Upper lobe of left lung (tissue), 6 donors: ENCODE data around the gene PARD3B. TPM values are rescaled to one million over a fixed set of nuclear protein-coding genes. Genes with fewer than 3 reads are reported as not detected.

ENCODE experiments used
- ATAC-seq, 2 donors: fragments of 200-7000 bp; cut with Tn5 transposase; one replicate each; pipeline ENCODE4 v1.9.1; 2022; ENCODE audit warnings: mild to moderate bottlenecking in 2 of 2, moderate library complexity in 2 of 2; ENCODE audit not compliant: low FRiP score in 2 of 2
- DNase-seq, 2 donors: peaks; one replicate each; pipeline ENCODE4 v3.0.0-alpha.2; 2019 to 2020
- H3K27ac ChIP-seq, 4 donors: fragments of 200-600 bp; sonication (generic); one replicate each; pipeline ENCODE4 v1.5.1; 2016 to 2019
- H3K27me3 ChIP-seq, 4 donors: fragments of 200-600 bp; sonication (generic); one replicate each; pipeline ENCODE4 v1.5.1; 2017 to 2019
- H3K36me3 ChIP-seq, 4 donors: fragments of 200-600 bp; sonication (generic); one replicate each; pipeline ENCODE4 v1.5.1; 2016 to 2019
- H3K4me1 ChIP-seq, 4 donors: fragments of 200-600 bp; sonication (generic); one replicate each; pipeline ENCODE4 v1.5.1; 2018 to 2019
- H3K4me3 ChIP-seq, 4 donors: fragments of 200-600 bp; sonication (generic); one replicate each; pipeline ENCODE4 v1.5.1; 2017 to 2019; ENCODE audit warnings: mild to moderate bottlenecking in 2 of 4, moderate library complexity in 1 of 4
- H3K9me3 ChIP-seq, 4 donors: fragments of 200-600 bp; sonication (generic); one replicate each; pipeline ENCODE4 v1.5.1; 2018 to 2019
- EP300 ChIP-seq, 4 donors: sonication (generic); formaldehyde crosslinking; IDR thresholded peaks; one replicate each; pipeline ENCODE4 v1.5.1; 2017; ENCODE audit warnings: antibody characterized with exemption in 4 of 4, control low read depth in 2 of 4
- POLR2A ChIP-seq, 4 donors: fragments of 450-650 bp; IDR thresholded peaks; one replicate each; pipeline ENCODE4 v1.5.1; 2016 to 2017; ENCODE audit warnings: antibody characterized with exemption in 4 of 4, mild to moderate bottlenecking in 2 of 4
- POLR2AphosphoS5 ChIP-seq, 2 donors: sonication (generic); formaldehyde crosslinking; IDR thresholded peaks; one replicate each; pipeline ENCODE4 v1.5.1; 2017; ENCODE audit warnings: antibody characterized with exemption in 2 of 2
- WGBS, 2 donors: methylation state at CpG; one replicate each; pipeline ENCODE4 v1.1.5; 2017 to 2018; 5-methylcytosine and 5-hydroxymethylcytosine counted together
- total RNA-seq, 6 donors: library from RNA; depleted of rRNA in 4 of 6; stranded (reverse); fragments of >200 nt in 4 of 6; gene quantifications; one replicate each; pipeline versions ENCODE4 v1.1.0 to v1.2.1, GENCODE V29; 2016 to 2021
- TF ChIP-seq, protein P1 (sequence below), 6 experiments: fragments of 450-650 bp in 4 of 6; fragments of 200-600 bp in 2 of 6; sonication (generic) in 2 of 6; IDR thresholded peaks; one replicate each; pipeline ENCODE4 v1.5.1; 2016 to 2019; ENCODE audit warnings: antibody characterized with exemption in 6 of 6
- donor health status: DM: no; HTN: no; CAD: no; lungs with moderate emphysema.
- donor health status: DM: no; HTN: yes; CAD: no; lungs with severe emphysema.

PARD3B gene
- total RNA-seq, 6 donors from 2014 or later: 17.8 to 44.9 (median 24.2) TPM

DNA sequence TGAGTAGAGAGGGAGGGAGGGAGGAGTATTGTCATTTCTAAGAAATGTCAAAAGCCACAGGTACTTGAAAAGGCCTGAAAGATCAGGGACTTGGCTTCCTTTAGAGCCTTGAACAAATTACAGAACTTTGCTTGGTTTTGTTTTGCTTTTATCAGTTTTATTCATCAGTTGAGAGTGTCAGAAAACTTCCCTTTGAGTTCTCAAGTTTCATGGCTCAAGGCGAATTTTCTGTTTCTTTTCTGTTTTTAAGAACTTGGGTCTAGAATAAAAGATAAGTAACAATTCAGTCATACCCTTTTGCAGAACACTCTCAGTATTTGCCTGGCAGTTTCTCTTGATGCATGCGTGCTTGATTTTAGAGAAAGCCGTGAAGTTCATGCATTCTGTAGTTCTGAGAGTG is 531.9 kb downstream of the PARD3B start:
- H3K9me3 ChIP-seq: no peaks in the 10 kb centered on the region
- TF ChIP-seq POLR2AphosphoS5 (IDR thresholded peaks at IDR 0.05): no peak
- TF ChIP-seq, protein P1, sequence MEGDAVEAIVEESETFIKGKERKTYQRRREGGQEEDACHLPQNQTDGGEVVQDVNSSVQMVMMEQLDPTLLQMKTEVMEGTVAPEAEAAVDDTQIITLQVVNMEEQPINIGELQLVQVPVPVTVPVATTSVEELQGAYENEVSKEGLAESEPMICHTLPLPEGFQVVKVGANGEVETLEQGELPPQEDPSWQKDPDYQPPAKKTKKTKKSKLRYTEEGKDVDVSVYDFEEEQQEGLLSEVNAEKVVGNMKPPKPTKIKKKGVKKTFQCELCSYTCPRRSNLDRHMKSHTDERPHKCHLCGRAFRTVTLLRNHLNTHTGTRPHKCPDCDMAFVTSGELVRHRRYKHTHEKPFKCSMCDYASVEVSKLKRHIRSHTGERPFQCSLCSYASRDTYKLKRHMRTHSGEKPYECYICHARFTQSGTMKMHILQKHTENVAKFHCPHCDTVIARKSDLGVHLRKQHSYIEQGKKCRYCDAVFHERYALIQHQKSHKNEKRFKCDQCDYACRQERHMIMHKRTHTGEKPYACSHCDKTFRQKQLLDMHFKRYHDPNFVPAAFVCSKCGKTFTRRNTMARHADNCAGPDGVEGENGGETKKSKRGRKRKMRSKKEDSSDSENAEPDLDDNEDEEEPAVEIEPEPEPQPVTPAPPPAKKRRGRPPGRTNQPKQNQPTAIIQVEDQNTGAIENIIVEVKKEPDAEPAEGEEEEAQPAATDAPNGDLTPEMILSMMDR (IDR thresholded peaks at IDR 0.05): no peak
- TF ChIP-seq POLR2A (IDR thresholded peaks at IDR 0.05): no peak
- no peak for TF ChIP-seq EP300 (IDR thresholded peaks at IDR 0.05)
- no peaks in the 10 kb centered on the region for H3K36me3 ChIP-seq
- H3K4me3 ChIP-seq: no peak overlapping the region
- WGBS, 2 donors: 50 to 55% methylated on average over 3 of the region's 3 CpGs
- H3K27me3 ChIP-seq: no peaks in the 10 kb centered on the region
- no peak overlapping the region for H3K27ac ChIP-seq
- H3K4me1 ChIP-seq: no peaks in the 10 kb centered on the region
- ATAC-seq (no peak), DNase-seq (no peak)

DNA sequence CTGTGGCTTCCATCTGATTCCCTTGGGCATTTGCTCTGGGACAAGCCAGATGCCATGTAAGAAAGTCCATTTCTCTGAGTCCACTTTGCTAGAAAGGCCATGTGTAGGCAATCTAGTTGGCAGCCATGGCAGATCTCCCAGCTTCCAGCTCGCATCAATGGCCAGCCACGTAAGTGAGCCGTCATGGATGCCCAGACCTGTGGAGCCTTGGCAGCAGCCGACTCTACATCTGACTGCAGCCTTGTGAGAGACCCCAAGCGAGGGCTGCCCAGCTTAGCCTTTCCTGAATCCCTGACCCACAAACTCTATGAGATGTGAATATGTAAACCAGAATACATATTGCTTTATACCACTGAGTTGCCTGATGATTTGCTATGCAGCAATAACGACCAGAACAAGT is 533.5 kb downstream of the PARD3B start:
- H3K9me3 ChIP-seq: no peaks in the 10 kb centered on the region
- no peak for ATAC-seq
- DNase-seq: no peak
- H3K27me3 ChIP-seq: no peaks in the 10 kb centered on the region
- H3K4me3 ChIP-seq: no peak overlapping the region
- H3K4me1 ChIP-seq: no peaks in the 10 kb centered on the region
- TF ChIP-seq, protein P1 (IDR thresholded peaks at IDR 0.05): no peak
- TF ChIP-seq EP300 (IDR thresholded peaks at IDR 0.05): no peak
- no peak for TF ChIP-seq POLR2AphosphoS5 (IDR thresholded peaks at IDR 0.05)
- no peak for TF ChIP-seq POLR2A (IDR thresholded peaks at IDR 0.05)
- 93 to 95% methylated on average over 6 of the region's 6 CpGs for WGBS, 2 donors
- H3K36me3 ChIP-seq: no peaks in the 10 kb centered on the region
- no peak overlapping the region for H3K27ac ChIP-seq

DNA sequence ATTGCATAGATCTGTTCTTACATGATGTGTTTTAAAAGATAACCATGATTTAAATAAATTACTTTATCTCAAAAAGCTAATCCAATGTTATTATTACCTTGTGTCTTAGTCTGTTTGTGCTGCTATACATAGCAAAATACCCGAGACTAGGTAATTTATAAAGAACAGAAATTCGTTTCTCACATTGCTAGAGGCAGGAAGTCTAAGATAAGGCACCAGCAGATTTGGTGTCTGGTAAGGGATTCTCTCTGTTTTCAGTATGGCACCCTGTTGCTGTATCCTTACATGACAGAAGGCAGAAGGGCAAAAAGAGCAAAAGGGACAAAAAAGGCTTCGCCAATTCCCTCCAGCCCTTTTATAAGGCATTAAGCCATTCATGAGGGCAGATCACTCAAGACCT is 533.9 kb downstream of the PARD3B start:
- 87 to 93% methylated on average over 3 of the region's 3 CpGs for whole genome bisulfite sequencing, 2 donors
- ATAC-seq (no peak), DNase-seq (no peak)
- TF ChIP-seq, protein P1 (IDR thresholded peaks at IDR 0.05): no peak
- no peak for TF ChIP-seq POLR2A (IDR thresholded peaks at IDR 0.05)
- TF ChIP-seq EP300 (IDR thresholded peaks at IDR 0.05): no peak
- TF ChIP-seq POLR2AphosphoS5 (IDR thresholded peaks at IDR 0.05): no peak
- Histone ChIP-seq H3K36me3 (no peaks in the 10 kb centered on the region), H3K27me3 (no peaks in the 10 kb centered on the region), H3K27ac (no peak overlapping the region), H3K4me3 (no peak overlapping the region), H3K4me1 (no peaks in the 10 kb centered on the region), H3K9me3 (no peaks in the 10 kb centered on the region)

DNA sequence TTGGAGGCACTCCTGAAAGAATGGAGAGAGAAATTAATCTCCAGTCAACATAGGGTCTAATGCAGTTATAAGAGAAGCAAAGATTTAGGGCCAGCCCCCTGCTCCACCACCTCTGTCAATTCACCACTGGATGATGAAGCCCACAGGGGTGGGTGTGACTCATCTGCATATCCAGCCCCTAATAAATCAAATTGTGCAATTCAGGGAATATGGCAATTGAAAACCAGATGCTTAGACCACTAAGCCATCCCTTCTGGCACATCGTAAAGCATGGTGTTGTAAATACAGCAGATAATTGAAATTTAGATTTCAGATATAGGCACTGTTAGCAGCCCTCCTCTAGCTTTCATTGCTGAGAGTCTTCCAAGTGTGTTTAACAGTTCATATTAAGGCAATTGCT is 541.4 kb downstream of the PARD3B start:
- Histone ChIP-seq H3K4me3 (no peak overlapping the region), H3K9me3 (no peaks in the 10 kb centered on the region), H3K36me3 (no peaks in the 10 kb centered on the region), H3K27me3 (no peaks in the 10 kb centered on the region), H3K27ac (no peak overlapping the region), H3K4me1 (no peaks in the 10 kb centered on the region)
- ATAC-seq: no peak
- WGBS, 2 donors: 91 to 100% methylated on average over 1 of the region's 1 CpG
- no peak for DNase-seq
- TF ChIP-seq POLR2AphosphoS5 (IDR thresholded peaks at IDR 0.05) (no peak), EP300 (IDR thresholded peaks at IDR 0.05) (no peak), POLR2A (IDR thresholded peaks at IDR 0.05) (no peak)
- TF ChIP-seq, protein P1 (IDR thresholded peaks at IDR 0.05): no peak

DNA sequence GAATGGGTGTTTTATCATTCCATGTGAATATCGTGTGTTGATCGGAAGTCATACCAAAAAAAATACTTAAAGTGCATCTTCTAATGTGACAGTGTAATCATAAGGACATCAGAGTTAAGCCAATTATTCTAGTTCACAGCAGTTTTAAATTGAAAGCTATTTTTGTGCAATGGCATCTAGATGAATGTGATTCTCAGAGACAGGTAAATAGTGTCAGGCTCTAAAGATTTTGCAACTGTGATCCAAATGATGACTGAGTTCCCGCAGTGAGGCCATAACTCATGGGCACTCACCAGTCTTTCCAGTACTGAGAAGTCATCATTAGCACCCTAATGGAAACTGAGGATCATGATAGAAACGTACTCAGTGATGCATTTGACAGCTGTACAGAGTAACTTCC is 542.6 kb downstream of the PARD3B start:
- Histone ChIP-seq H3K4me1 (no peaks in the 10 kb centered on the region), H3K9me3 (no peaks in the 10 kb centered on the region), H3K36me3 (no peaks in the 10 kb centered on the region), H3K4me3 (no peak overlapping the region), H3K27me3 (no peaks in the 10 kb centered on the region), H3K27ac (no peak overlapping the region)
- 90 to 91% methylated on average over 4 of the region's 4 CpGs for WGBS, 2 donors
- ATAC-seq: no peak
- DNase-seq: no peak
- no peak for TF ChIP-seq POLR2A (IDR thresholded peaks at IDR 0.05)
- TF ChIP-seq, protein P1 (IDR thresholded peaks at IDR 0.05): no peak
- TF ChIP-seq EP300 (IDR thresholded peaks at IDR 0.05): no peak
- TF ChIP-seq POLR2AphosphoS5 (IDR thresholded peaks at IDR 0.05): no peak
